Measurements from ENCODE around the gene SAXO2. TPM values are rescaled to one million over a fixed set of nuclear protein-coding genes. Genes with fewer than 3 reads are reported as not detected.
"Not testable (repeated sequence)": the region's sequence is repeated elsewhere in the genome, so short reads cannot be mapped to it uniquely, and the experiment has no call there.

SAXO2 gene
- total and polyA plus RNA-seq, 2 donors: 0.80 to 6.0 TPM

GRCh38 chr15:82306791-82307713 is 44.4 kb downstream of the SAXO2 start:
- DNase-seq (ENCODE audit: low read depth in 6 of 9, low spot score in 9 of 9): no peak
- H3K4me1 ChIP-seq (ENCODE audit: control insufficient read depth in 2 of 2, insufficient read depth in 2 of 2, low read length in 2 of 2): peaks cover 0 to 10% of the 10 kb centered on the region in 2 donors
- H3K4me3 ChIP-seq (ENCODE audit: low read length in 2 of 2): no peak overlapping the region
- WGBS: 91% methylated on average over 16 of the region's 16 CpGs
- H3K36me3 ChIP-seq (ENCODE audit: control insufficient read depth in 2 of 2, insufficient read depth in 2 of 2, low read length in 1 of 2): no peaks in the 10 kb centered on the region
- no peaks in the 10 kb centered on the region for H3K9me3 ChIP-seq (ENCODE audit: control insufficient read depth in 2 of 2, insufficient read depth in 1 of 2, low read length in 1 of 2)
- no peak overlapping the region for H3K27ac ChIP-seq (ENCODE audit: low read depth in 1 of 2, low read length in 1 of 2)
- no peaks in the 10 kb centered on the region for H3K27me3 ChIP-seq (ENCODE audit: control insufficient read depth in 2 of 2, insufficient read depth in 1 of 2, low read length in 1 of 2)

DNA sequence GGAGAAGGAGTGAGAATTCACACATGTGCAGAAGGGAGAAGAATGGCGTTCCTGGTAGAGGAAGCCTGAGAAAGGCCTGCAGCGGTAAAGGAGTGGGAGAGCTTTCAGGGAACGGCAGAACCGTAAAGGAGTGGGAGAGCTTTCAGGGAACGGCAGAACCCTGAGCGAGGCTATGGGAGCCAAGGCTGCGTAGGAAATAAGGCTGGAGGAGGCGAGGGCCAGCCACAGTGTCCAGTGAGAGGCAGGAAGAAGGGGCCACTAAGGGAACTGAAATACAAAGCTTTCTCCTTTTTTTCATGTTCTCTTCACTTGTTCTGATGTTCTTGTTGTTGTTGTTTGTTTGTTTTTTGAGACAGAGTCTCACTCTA is 45.1 kb downstream of the SAXO2 start:
- H3K4me1 ChIP-seq (ENCODE audit: control insufficient read depth in 2 of 2, insufficient read depth in 2 of 2, low read length in 2 of 2): peaks cover 0 to 10% of the 10 kb centered on the region in 2 donors
- no peaks in the 10 kb centered on the region for H3K9me3 ChIP-seq (ENCODE audit: control insufficient read depth in 2 of 2, insufficient read depth in 1 of 2, low read length in 1 of 2)
- H3K27me3 ChIP-seq (ENCODE audit: control insufficient read depth in 2 of 2, insufficient read depth in 1 of 2, low read length in 1 of 2): no peaks in the 10 kb centered on the region
- 97% methylated on average over 6 of the region's 8 CpGs for WGBS
- H3K36me3 ChIP-seq (ENCODE audit: control insufficient read depth in 2 of 2, insufficient read depth in 2 of 2, low read length in 1 of 2): no peaks in the 10 kb centered on the region
- DNase-seq (ENCODE audit: low read depth in 6 of 9, low spot score in 9 of 9): no peak
- no peak overlapping the region for H3K27ac ChIP-seq (ENCODE audit: low read depth in 1 of 2, low read length in 1 of 2)
- H3K4me3 ChIP-seq (ENCODE audit: low read length in 2 of 2): no peak overlapping the region

DNA sequence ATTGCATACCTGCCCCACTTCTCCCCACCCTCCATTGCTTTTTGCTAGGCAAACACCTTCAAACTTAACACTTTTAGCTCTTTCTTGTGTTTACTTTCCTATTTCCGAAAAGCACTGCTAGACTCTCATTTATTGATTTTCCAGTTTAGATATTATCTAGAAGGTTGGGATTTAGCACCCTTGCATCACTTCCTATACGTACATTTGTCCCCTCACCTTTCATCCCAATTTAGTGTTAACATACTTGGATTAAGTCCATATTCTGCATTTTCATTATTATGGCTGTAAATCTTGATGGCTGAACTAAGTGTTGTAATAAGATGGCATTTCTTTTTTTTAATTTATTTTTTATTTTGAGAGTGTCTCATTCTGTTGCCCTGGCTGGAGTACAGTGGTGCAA is 47.2 kb downstream of the SAXO2 start:
- WGBS: over 99% methylated on average over 2 of the region's 2 CpGs
- Histone ChIP-seq H3K36me3 (ENCODE audit: control insufficient read depth in 2 of 2, insufficient read depth in 2 of 2, low read length in 1 of 2) (no peaks in the 10 kb centered on the region), H3K9me3 (ENCODE audit: control insufficient read depth in 2 of 2, insufficient read depth in 1 of 2, low read length in 1 of 2) (no peaks in the 10 kb centered on the region), H3K27me3 (ENCODE audit: control insufficient read depth in 2 of 2, insufficient read depth in 1 of 2, low read length in 1 of 2) (no peaks in the 10 kb centered on the region), H3K4me1 (ENCODE audit: control insufficient read depth in 2 of 2, insufficient read depth in 2 of 2, low read length in 2 of 2) (peaks cover 0 to 4% of the 10 kb centered on the region in 2 donors), H3K4me3 (ENCODE audit: low read length in 2 of 2) (no peak overlapping the region), H3K27ac (ENCODE audit: low read depth in 1 of 2, low read length in 1 of 2) (no peak overlapping the region)
- DNase-seq (ENCODE audit: low read depth in 6 of 9, low spot score in 9 of 9): no peak

GRCh38 chr15:82311321-82311720 is 48.7 kb downstream of the SAXO2 start:
- not testable (repeated sequence) for H3K27ac ChIP-seq (ENCODE audit: low read depth in 1 of 2, low read length in 1 of 2); H3K36me3 ChIP-seq (ENCODE audit: control insufficient read depth in 2 of 2, insufficient read depth in 2 of 2, low read length in 1 of 2); H3K4me3 ChIP-seq (ENCODE audit: low read length in 2 of 2); DNase-seq (ENCODE audit: low read depth in 6 of 9, low spot score in 9 of 9); H3K9me3 ChIP-seq (ENCODE audit: control insufficient read depth in 2 of 2, insufficient read depth in 1 of 2, low read length in 1 of 2); H3K27me3 ChIP-seq (ENCODE audit: control insufficient read depth in 2 of 2, insufficient read depth in 1 of 2, low read length in 1 of 2); H3K4me1 ChIP-seq (ENCODE audit: control insufficient read depth in 2 of 2, insufficient read depth in 2 of 2, low read length in 2 of 2)
- WGBS: over 99% methylated on average over 4 of the region's 5 CpGs

- Histone ChIP-seq H3K27ac (ENCODE audit: low read depth in 1 of 2, low read length in 1 of 2) (no peak overlapping the region), H3K9me3 (ENCODE audit: control insufficient read depth in 2 of 2, insufficient read depth in 1 of 2, low read length in 1 of 2) (no peaks in the 10 kb centered on the region), H3K4me1 (ENCODE audit: control insufficient read depth in 2 of 2, insufficient read depth in 2 of 2, low read length in 2 of 2) (no peaks in the 10 kb centered on the region), H3K4me3 (ENCODE audit: low read length in 2 of 2) (no peak overlapping the region), H3K27me3 (ENCODE audit: control insufficient read depth in 2 of 2, insufficient read depth in 1 of 2, low read length in 1 of 2) (no peaks in the 10 kb centered on the region), H3K36me3 (ENCODE audit: control insufficient read depth in 2 of 2, insufficient read depth in 2 of 2, low read length in 1 of 2) (no peaks in the 10 kb centered on the region)
- 94% methylated on average over 7 of the region's 8 CpGs for WGBS
- no peak for DNase-seq (ENCODE audit: low read depth in 6 of 9, low spot score in 9 of 9)
Measured at GRCh38 chr15:82312586-82313349, 50.1 kb downstream of the SAXO2 start.

GRCh38 chr15:82313446-82313845 is 50.8 kb downstream of the SAXO2 start:
- no peak for DNase-seq (ENCODE audit: low read depth in 6 of 9, low spot score in 9 of 9)
- Histone ChIP-seq H3K36me3 (ENCODE audit: control insufficient read depth in 2 of 2, insufficient read depth in 2 of 2, low read length in 1 of 2) (no peaks in the 10 kb centered on the region), H3K27me3 (ENCODE audit: control insufficient read depth in 2 of 2, insufficient read depth in 1 of 2, low read length in 1 of 2) (no peaks in the 10 kb centered on the region), H3K27ac (ENCODE audit: low read depth in 1 of 2, low read length in 1 of 2) (no peak overlapping the region), H3K9me3 (ENCODE audit: control insufficient read depth in 2 of 2, insufficient read depth in 1 of 2, low read length in 1 of 2) (no peaks in the 10 kb centered on the region), H3K4me1 (ENCODE audit: control insufficient read depth in 2 of 2, insufficient read depth in 2 of 2, low read length in 2 of 2) (no peaks in the 10 kb centered on the region), H3K4me3 (ENCODE audit: low read length in 2 of 2) (no peak overlapping the region)
- WGBS: 94% methylated on average over 2 of the region's 2 CpGs

DNA sequence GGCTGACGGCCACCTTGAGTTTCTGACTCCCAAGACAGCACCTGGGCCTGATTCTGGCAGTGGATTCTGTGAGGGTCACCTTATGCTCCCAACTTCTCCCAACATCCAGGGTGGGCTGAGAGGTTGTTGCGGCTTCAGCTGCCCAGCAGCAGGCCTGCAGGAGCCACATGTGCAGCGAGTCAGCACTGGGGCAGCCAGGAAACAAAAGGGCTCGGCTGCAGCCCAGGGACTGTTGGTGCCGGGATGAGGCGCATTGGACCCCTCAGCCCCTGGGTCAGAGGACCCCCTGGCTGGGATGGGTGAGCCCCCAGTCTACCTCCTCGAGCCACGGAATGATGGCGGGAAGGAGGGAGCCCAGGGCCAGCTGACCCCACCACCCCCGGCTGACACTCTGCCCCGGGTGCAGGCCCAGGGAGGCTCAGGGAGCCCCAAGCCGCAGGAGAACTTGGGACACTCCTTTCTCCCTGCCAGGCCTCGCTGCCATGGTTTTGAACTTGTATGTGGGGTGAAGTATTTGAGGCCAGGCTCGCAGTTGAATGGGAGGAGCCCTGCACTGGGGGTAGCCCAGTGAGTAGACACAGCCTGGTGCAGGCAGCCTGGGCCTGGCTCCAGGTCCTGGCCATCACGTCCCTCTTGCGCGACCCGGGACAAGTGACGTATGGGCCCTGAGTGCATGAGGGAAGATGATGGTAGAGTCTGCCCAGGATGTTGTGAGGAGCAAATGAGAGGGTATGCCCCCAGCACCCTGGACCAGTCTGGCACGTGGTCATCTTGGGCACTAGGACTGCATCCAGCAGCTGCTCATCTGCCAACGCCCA is 51.5 kb downstream of the SAXO2 start:
- H3K27me3 ChIP-seq (ENCODE audit: control insufficient read depth in 2 of 2, insufficient read depth in 1 of 2, low read length in 1 of 2); H3K4me3 ChIP-seq (ENCODE audit: low read length in 2 of 2); H3K9me3 ChIP-seq (ENCODE audit: control insufficient read depth in 2 of 2, insufficient read depth in 1 of 2, low read length in 1 of 2); H3K36me3 ChIP-seq (ENCODE audit: control insufficient read depth in 2 of 2, insufficient read depth in 2 of 2, low read length in 1 of 2); H3K4me1 ChIP-seq (ENCODE audit: control insufficient read depth in 2 of 2, insufficient read depth in 2 of 2, low read length in 2 of 2); H3K27ac ChIP-seq (ENCODE audit: low read depth in 1 of 2, low read length in 1 of 2); DNase-seq (ENCODE audit: low read depth in 6 of 9, low spot score in 9 of 9): not testable (repeated sequence)
- WGBS: 91% methylated on average over 21 of the region's 21 CpGs

- no peak for DNase-seq (ENCODE audit: low read depth in 6 of 9, low spot score in 9 of 9)
- Histone ChIP-seq H3K27ac (ENCODE audit: low read depth in 1 of 2, low read length in 1 of 2) (no peak overlapping the region), H3K36me3 (ENCODE audit: control insufficient read depth in 2 of 2, insufficient read depth in 2 of 2, low read length in 1 of 2) (no peaks in the 10 kb centered on the region), H3K4me3 (ENCODE audit: low read length in 2 of 2) (no peak overlapping the region), H3K27me3 (ENCODE audit: control insufficient read depth in 2 of 2, insufficient read depth in 1 of 2, low read length in 1 of 2) (no peaks in the 10 kb centered on the region), H3K4me1 (ENCODE audit: control insufficient read depth in 2 of 2, insufficient read depth in 2 of 2, low read length in 2 of 2) (no peaks in the 10 kb centered on the region), H3K9me3 (ENCODE audit: control insufficient read depth in 2 of 2, insufficient read depth in 1 of 2, low read length in 1 of 2) (no peaks in the 10 kb centered on the region)
- 98% methylated on average over 9 of the region's 9 CpGs for WGBS
Measured at GRCh38 chr15:82314769-82315518, 52.3 kb downstream of the SAXO2 start.
